B cell (primary cell): ENCODE results near the gene NHP2. TPM values are rescaled to one million over a fixed set of nuclear protein-coding genes. Genes with fewer than 3 reads are reported as not detected.
A peak's percentile ranks its signal among the peaks of the same experiment; 100 is the strongest.

ENCODE experiments used
- ATAC-seq: fragments of 200-7000 bp; cut with Tn5 transposase; one replicate; pipeline ENCODE4 v1.10.0; 2021; ENCODE audit warnings: low read depth, mild to moderate bottlenecking, moderate number of reproducible peaks, moderate library complexity
- CTCF ChIA-PET: fragments of 350-600 bp; sonication (Branson Sonifier 250); formaldehyde crosslinking; loops from one replicate; lab custom pipeline; 2021; ENCODE audit warnings: antibody characterized with exemption, inconsistent platforms; lab: Charles Lee
- POLR2A ChIA-PET: fragments of 350-600 bp; sonication (Branson Sonifier 250); formaldehyde crosslinking; loops from one replicate; lab custom pipeline; 2021; ENCODE audit warnings: antibody characterized with exemption; lab: Charles Lee
- DNase-seq: peaks from one replicate; pipeline ENCODE4 v3.0.0; 2013
- H2AFZ ChIP-seq: 2 replicates; pipeline ENCODE4 v1.6.1; 2012; ENCODE audit warnings: mild to moderate bottlenecking, low read depth, low read length; ENCODE audit not compliant: insufficient read depth, poor library complexity, severe bottlenecking
- H3K27ac ChIP-seq, 2 donors: 1 replicate in 1 of 2; 2 replicates in 1 of 2; pipeline ENCODE4 v1.5.1; 2012 to 2013; ENCODE audit warnings: low read length in 2 of 2, mild to moderate bottlenecking in 2 of 2, moderate library complexity in 1 of 2
- H3K27me3 ChIP-seq, 4 experiments: fragments of 200-600 bp in 1 of 4; sonication (generic) in 1 of 4; replicated peaks in 1 of 4; 1 replicate in 2 of 4; 2 replicates in 2 of 4; pipeline versions ENCODE4 v1.6.1 to v1.7.0; 2013 to 2016; ENCODE audit warnings: low read length in 3 of 4, mild to moderate bottlenecking in 2 of 4, mixed read lengths in 1 of 4, moderate library complexity in 1 of 4; ENCODE audit not compliant: insufficient read depth in 4 of 4, control insufficient read depth in 3 of 4; ENCODE audit errors: control extremely low read depth in 1 of 4
- H3K36me3 ChIP-seq, 2 experiments: replicated peaks in 1 of 2; 1 replicate in 1 of 2; 2 replicates in 1 of 2; pipeline versions ENCODE4 v1.6.1 to v1.7.1; 2013; ENCODE audit warnings: low read length in 1 of 2; ENCODE audit not compliant: insufficient read depth in 2 of 2, control insufficient read depth in 1 of 2; ENCODE audit errors: control extremely low read depth in 1 of 2, extremely low read depth in 1 of 2
- H3K4me1 ChIP-seq, 2 donors: fragments of 200-600 bp in 1 of 2; sonication (generic) in 1 of 2; 1 replicate in 1 of 2; 2 replicates in 1 of 2; pipeline versions ENCODE4 v1.5.1 to v1.6.1; 2013 to 2017; ENCODE audit warnings: low read length in 2 of 2; ENCODE audit not compliant: control insufficient read depth in 2 of 2, insufficient read depth in 2 of 2
- H3K4me2 ChIP-seq: replicated peaks from 2 replicates; pipeline ENCODE3; 2012; ENCODE audit warnings: mild to moderate bottlenecking, low read depth, low read length; ENCODE audit not compliant: poor library complexity, severe bottlenecking
- H3K4me3 ChIP-seq, 5 experiments: fragments of 200-600 bp in 1 of 5; sonication (generic) in 1 of 5; 1 replicate in 3 of 5; 2 replicates in 2 of 5; pipeline versions ENCODE4 v1.5.1 to v1.7.0; 2011 to 2016; ENCODE audit warnings: low read length in 4 of 5, mild to moderate bottlenecking in 4 of 5, low read depth in 2 of 5, control low read depth in 1 of 5, moderate library complexity in 1 of 5; ENCODE audit not compliant: insufficient read depth in 1 of 5; ENCODE audit errors: control extremely low read depth in 1 of 5, extremely low read depth in 1 of 5
- H3K79me2 ChIP-seq: fragments of 200-600 bp; sonication (generic); one replicate; pipeline ENCODE4 v1.6.0; 2016; ENCODE audit warnings: low read length; ENCODE audit not compliant: control insufficient read depth, insufficient read depth
- H3K9ac ChIP-seq: fragments of 200-600 bp; sonication (generic); 2 replicates; pipeline ENCODE4 v1.6.1; 2017; ENCODE audit warnings: mild to moderate bottlenecking, low read length, moderate library complexity
- H3K9me3 ChIP-seq, 3 donors: one replicate each; pipeline versions ENCODE4 v1.6.1 to v1.7.1; 2013; ENCODE audit warnings: low read length in 2 of 3; ENCODE audit not compliant: control insufficient read depth in 2 of 3, insufficient read depth in 1 of 3; ENCODE audit errors: control extremely low read depth in 1 of 3
- H4K20me1 ChIP-seq: 2 replicates; pipeline ENCODE4 v1.6.0; 2012; ENCODE audit warnings: mild to moderate bottlenecking, low read length; ENCODE audit not compliant: insufficient read depth, control insufficient read depth, poor library complexity, severe bottlenecking
- H3K27ac Mint-ChIP-seq: one replicate; pipeline ENCODE4 v1.8.0; 2021; ENCODE audit warnings: mixed read lengths
- H3K27me3 Mint-ChIP-seq: one replicate; pipeline ENCODE4 v1.8.0; 2021; ENCODE audit warnings: mixed read lengths
- H3K4me1 Mint-ChIP-seq: one replicate; pipeline ENCODE4 v1.8.0; 2021; ENCODE audit warnings: mixed read lengths
- H3K4me3 Mint-ChIP-seq: one replicate; pipeline ENCODE4 v1.8.0; 2021; ENCODE audit warnings: mixed read lengths
- H3K9me3 Mint-ChIP-seq: one replicate; pipeline ENCODE4 v1.8.0; 2022; ENCODE audit warnings: mixed read lengths; ENCODE audit not compliant: insufficient read depth
- EZH2 ChIP-seq: IDR thresholded peaks from 2 replicates; pipeline ENCODE4 v1.6.1; 2012; ENCODE audit warnings: borderline replicate concordance, low read depth, mild to moderate bottlenecking, moderate library complexity, low read length; ENCODE audit not compliant: insufficient read depth, poor library complexity, severe bottlenecking
- WGBS: methylation state at CpG from one replicate; pipeline ENCODE4 v1.1.5; 2013; ENCODE audit warnings: missing lambda C conversion rate; ENCODE audit not compliant: insufficient coverage; 5-methylcytosine and 5-hydroxymethylcytosine counted together
- intact Hi-C: fragments of 100-400 bp; cut with micrococcal nuclease; formaldehyde crosslinking; loops from one replicate; pipeline ENCODE4 v1.10.0; 2022
- polyA plus RNA-seq: library from polyadenylated mRNA; depleted of rRNA; stranded (reverse); fragments of >200 nt; gene quantifications from 2 replicates; pipeline ENCODE4 v1.2.3, GENCODE V29; 2012
- total RNA-seq, 2 donors: library from RNA; stranded (reverse); fragments of 120-200 nt in 1 of 2; gene quantifications; 1 replicate in 1 of 2; 2 replicates in 1 of 2; pipeline versions ENCODE4 v1.2.3 to v1.2.4, GENCODE V29; 2013 to 2022
- TF ChIP-seq, protein P1 (sequence below): fragments of 200-600 bp; IDR thresholded peaks from one replicate; pipeline ENCODE4 v1.8.0; 2022; ENCODE audit warnings: antibody characterized with exemption, mild to moderate bottlenecking

NHP2 gene
- total and polyA plus RNA-seq, 2 donors (not counting 1 experiment from before 2014, with no cell fraction given): 66.0 to 99.8 TPM

DNA sequence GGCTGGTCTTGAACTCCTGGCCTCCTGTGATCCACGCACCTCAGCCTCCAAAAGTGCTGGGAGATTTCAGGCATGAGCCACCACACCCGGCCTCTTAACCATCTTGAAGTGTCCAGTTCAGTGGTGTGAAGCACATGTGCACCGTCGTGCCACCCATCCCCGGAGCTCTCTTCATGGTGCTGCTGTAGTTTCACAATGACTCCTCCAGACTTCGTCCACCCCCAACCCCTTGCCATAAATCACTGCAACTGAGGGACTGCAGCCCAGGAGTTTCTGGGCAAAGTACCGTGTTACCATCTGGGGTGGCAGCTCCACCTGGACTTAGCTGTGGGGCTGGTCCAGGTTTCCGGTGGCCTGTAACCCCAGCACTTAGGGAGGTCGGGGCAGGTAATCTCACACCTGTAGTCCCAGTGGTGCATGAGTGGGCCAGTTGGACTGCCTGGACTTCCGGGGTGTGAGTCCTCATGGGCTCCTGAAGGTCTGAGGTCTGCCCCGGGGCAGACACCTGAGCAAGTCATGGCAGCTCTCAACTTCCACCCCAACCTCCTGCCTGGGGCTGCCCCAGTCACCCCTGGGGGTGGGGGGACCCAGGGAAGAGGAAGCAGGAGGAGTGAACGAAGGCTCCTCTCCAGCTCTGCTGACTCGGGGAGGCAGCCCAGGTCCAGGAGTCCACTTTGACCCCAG, 47.0 kb downstream of the NHP2 start:
- Histone ChIP-seq H3K4me2 (no peak overlapping the region), H3K9ac (no peak overlapping the region), H3K27ac (no peak overlapping the region), H3K79me2 (no peaks in the 10 kb centered on the region), H2AFZ (no peak overlapping the region), H3K9me3 (no peaks in the 10 kb centered on the region), H3K4me1 (peaks cover 16 to 28% of the 10 kb centered on the region in 2 donors), H4K20me1 (no peaks in the 10 kb centered on the region), H3K36me3 (no peaks in the 10 kb centered on the region), H3K4me3 (no peak overlapping the region), H3K27me3 (no peaks in the 10 kb centered on the region)
- ChIA-PET CTCF (interaction anchor here (1.1 to 4.1 kb wide), 5 partner anchors 14 to 42 kb away, joined by 3 to 17 read pairs (median 4); no protein-coding TSS in a partner anchor), POLR2A (interaction anchor here (0.7 kb wide), 1 partner anchor 536 kb away, joined by 5 read pairs; no protein-coding TSS in a partner anchor)
- no peaks in the 10 kb centered on the region for H3K27me3 Mint-ChIP-seq
- ATAC-seq (peak; percentile 21), DNase-seq (peak; percentile 12)
- H3K4me3 Mint-ChIP-seq: no peak overlapping the region
- intact Hi-C loops: no loop called here
- WGBS: 62% methylated on average over 12 of the region's 13 CpGs
- TF ChIP-seq, protein P1, sequence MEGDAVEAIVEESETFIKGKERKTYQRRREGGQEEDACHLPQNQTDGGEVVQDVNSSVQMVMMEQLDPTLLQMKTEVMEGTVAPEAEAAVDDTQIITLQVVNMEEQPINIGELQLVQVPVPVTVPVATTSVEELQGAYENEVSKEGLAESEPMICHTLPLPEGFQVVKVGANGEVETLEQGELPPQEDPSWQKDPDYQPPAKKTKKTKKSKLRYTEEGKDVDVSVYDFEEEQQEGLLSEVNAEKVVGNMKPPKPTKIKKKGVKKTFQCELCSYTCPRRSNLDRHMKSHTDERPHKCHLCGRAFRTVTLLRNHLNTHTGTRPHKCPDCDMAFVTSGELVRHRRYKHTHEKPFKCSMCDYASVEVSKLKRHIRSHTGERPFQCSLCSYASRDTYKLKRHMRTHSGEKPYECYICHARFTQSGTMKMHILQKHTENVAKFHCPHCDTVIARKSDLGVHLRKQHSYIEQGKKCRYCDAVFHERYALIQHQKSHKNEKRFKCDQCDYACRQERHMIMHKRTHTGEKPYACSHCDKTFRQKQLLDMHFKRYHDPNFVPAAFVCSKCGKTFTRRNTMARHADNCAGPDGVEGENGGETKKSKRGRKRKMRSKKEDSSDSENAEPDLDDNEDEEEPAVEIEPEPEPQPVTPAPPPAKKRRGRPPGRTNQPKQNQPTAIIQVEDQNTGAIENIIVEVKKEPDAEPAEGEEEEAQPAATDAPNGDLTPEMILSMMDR: no peak
- TF ChIP-seq EZH2: no peak
- H3K27ac Mint-ChIP-seq: no peak overlapping the region
- peaks cover 37% of the 10 kb centered on the region for H3K4me1 Mint-ChIP-seq
- H3K9me3 Mint-ChIP-seq: no peaks in the 10 kb centered on the region

- Histone ChIP-seq H3K9me3 (no peaks in the 10 kb centered on the region), H3K27ac (no peak overlapping the region), H3K36me3 (no peaks in the 10 kb centered on the region), H4K20me1 (no peaks in the 10 kb centered on the region), H3K4me1 (peaks cover 16 to 28% of the 10 kb centered on the region in 2 donors), H3K79me2 (no peaks in the 10 kb centered on the region), H2AFZ (no peak overlapping the region), H3K9ac (no peak overlapping the region), H3K4me3 (no peak overlapping the region), H3K4me2 (no peak overlapping the region), H3K27me3 (no peaks in the 10 kb centered on the region)
- intact Hi-C loops: no loop called here
- DNase-seq: no peak
- 75% methylated on average over 4 of the region's 4 CpGs for WGBS
- ATAC-seq: no peak
- Mint-ChIP-seq H3K4me1 (peaks cover 37% of the 10 kb centered on the region), H3K27ac (no peak overlapping the region), H3K27me3 (no peaks in the 10 kb centered on the region), H3K4me3 (no peak overlapping the region), H3K9me3 (no peaks in the 10 kb centered on the region)
- ChIA-PET POLR2A (interaction anchor here (0.9 kb wide), 1 partner anchor 15 kb away, joined by 4 read pairs; no protein-coding TSS in a partner anchor), CTCF (interaction anchor here (0.6 to 4.1 kb wide), 6 partner anchors 9 to 43 kb away, joined by 3 to 17 read pairs (median 3); no protein-coding TSS in a partner anchor)
- TF ChIP-seq EZH2: no peak
- TF ChIP-seq, protein P1: no peak
Observed at GRCh38 chr5:178106086-178106485, 47.6 kb downstream of the NHP2 start.
